Measurements from ENCODE around the gene COQ3. TPM values are rescaled to one million over a fixed set of nuclear protein-coding genes. Genes with fewer than 3 reads are reported as not detected.
A peak's percentile ranks its signal among the peaks of the same experiment; 100 is the strongest.

COQ3 gene, protein sequence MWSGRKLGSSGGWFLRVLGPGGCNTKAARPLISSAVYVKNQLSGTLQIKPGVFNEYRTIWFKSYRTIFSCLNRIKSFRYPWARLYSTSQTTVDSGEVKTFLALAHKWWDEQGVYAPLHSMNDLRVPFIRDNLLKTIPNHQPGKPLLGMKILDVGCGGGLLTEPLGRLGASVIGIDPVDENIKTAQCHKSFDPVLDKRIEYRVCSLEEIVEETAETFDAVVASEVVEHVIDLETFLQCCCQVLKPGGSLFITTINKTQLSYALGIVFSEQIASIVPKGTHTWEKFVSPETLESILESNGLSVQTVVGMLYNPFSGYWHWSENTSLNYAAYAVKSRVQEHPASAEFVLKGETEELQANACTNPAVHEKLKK
- polyA plus RNA-seq (2012; ENCODE audit: missing spikeins): 17.9 TPM

DNA sequence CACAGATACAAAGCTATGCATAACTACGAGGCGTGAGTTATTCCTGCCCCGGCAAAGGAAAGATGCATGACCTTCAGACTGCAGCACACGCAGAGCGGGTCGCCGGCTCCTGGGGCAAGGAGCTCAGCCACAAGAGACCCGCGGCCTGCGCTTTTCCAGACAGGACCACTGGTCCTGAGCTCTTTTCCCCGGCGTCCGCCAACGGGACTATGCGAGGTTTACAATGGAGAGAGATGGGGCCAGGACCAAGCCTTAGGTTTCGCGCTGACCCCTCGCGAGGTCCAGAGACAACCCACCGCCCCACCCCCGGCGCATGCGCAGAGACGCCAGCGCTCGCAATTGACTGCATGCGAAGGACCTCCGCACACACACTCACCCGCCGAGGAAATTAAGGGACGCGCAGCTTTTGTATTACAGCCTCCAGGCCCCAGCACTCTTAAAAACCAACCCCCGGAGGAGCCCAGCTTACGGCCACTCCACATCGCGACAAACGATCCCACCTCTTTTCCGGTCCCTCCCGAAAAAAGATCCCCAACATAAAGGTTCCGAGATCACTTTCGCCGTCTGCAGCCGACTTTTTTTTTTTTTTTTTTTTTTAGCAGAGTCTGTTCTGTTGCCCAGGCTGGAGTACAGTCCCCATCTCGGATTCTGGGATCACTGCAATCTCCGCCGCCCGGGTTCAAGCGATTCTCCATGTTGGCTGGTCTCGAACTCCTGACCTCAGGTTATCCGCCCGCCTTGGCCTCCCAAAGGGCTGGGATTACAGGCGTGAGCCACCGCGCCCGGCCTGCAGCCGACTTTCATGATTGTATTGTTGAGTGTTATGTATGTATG is at the start of gene COQ3:
Gene COQ3 (minus strand): TSS at position 498 of the 834 bp plus-strand sequence. CDS start 16 bp downstream, at position 482.
- FAIRE-seq: peak; percentile 94
- DNase-seq (ENCODE audit: insufficient read length): peak; percentile 65
- peak; percentile 64; the same call in 1 of the 2 replicates for TF ChIP-seq POLR2A (IDR thresholded peaks at IDR 0.05; ENCODE audit: low read depth, low read length)
- TF ChIP-seq TAF1 (IDR thresholded peaks at IDR 0.05; ENCODE audit: borderline replicate concordance, low read depth, low read length): peak; percentile 84
- TF ChIP-seq POLR2AphosphoS5 (IDR thresholded peaks at IDR 0.05; ENCODE audit: low read depth, low read length): peak; percentile 59

DNA sequence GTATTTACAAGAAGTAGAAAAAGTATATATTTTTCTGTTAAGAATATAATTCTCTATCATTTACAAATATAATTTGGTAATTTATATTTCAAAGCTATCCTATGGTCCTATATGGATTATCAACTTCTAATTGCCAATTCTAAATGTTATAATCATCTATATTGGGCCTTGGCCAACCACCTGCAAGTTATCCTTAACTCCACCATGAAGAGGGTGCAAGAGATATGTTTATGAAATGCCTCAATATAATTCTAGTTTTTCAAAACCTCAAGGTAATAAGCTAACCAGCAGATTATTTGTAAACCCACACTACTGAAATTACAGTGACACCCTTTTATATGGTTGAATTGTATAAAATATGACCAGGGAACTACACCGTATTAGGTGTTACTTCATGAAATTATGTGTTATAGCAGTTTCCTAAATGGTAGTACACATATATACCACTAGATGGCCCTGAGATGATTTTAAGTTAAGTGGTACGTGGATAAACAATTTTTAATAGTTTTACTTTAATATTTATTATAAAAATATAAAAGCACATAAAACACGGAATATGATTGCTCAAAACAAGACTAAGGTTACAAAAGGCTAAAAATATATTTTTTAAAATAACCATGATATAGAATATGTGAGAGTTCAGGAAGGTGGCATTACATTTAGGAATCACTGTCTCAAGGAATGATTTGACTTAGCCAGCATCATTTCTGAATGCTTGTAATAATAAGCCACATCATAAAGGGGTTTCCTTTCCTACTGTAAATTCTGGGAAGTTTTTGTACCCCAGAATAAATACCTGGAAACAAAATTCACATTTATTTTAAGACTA is 40.9 kb upstream of the COQ3 start:
- DNase-seq (ENCODE audit: insufficient read length) (no peak), FAIRE-seq (no peak)
- TF ChIP-seq TAF1 (IDR thresholded peaks at IDR 0.05; ENCODE audit: borderline replicate concordance, low read depth, low read length): no peak
- TF ChIP-seq POLR2A (IDR thresholded peaks at IDR 0.05; ENCODE audit: low read depth, low read length): no peak
- TF ChIP-seq POLR2AphosphoS5 (IDR thresholded peaks at IDR 0.05; ENCODE audit: low read depth, low read length): no peak

DNA sequence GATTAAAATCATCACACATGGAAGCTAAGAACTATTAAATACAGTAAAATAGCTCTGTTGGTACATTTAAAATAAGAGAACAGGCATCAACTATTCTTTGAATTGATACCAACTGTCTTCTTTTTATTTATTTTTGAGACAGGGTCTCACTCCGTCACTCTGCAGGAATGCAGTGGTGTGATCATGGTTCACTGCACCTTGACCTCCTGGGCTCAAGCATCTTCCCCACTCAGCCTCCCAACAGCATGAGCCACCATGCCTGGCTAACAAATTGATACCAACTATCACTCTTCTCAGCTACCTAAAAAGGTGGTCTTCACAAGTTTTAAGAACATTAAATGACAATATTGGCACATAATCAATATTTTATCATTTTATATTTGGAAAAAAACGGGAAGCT is 38.9 kb upstream of the COQ3 start:
- no peak for DNase-seq (ENCODE audit: insufficient read length)
- no peak for TF ChIP-seq TAF1 (IDR thresholded peaks at IDR 0.05; ENCODE audit: borderline replicate concordance, low read depth, low read length)
- no peak for TF ChIP-seq POLR2A (IDR thresholded peaks at IDR 0.05; ENCODE audit: low read depth, low read length)
- TF ChIP-seq POLR2AphosphoS5 (IDR thresholded peaks at IDR 0.05; ENCODE audit: low read depth, low read length): no peak
- FAIRE-seq: no peak

DNA sequence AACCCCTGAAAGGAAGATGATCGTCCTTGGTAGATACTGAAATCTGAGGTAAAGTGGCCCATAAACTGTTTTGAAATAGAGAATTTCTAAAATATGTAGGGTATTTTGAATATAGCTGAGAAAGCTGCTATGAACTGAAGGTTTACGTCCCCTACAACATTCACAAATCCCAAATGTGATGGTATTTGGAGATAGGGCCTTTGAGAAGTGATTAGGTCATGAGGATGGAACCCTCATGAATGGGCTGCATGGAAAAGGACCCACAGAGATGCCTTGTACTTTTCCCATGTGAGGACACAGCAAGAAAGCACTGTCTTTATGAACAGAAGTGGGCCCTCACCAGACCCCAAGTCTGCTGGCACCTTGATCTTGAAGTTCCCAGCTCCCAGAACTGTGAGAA is 37.9 kb upstream of the COQ3 start:
- DNase-seq (ENCODE audit: insufficient read length): no peak
- no peak for FAIRE-seq
- TF ChIP-seq POLR2A (IDR thresholded peaks at IDR 0.05; ENCODE audit: low read depth, low read length) (no peak), POLR2AphosphoS5 (IDR thresholded peaks at IDR 0.05; ENCODE audit: low read depth, low read length) (no peak), TAF1 (IDR thresholded peaks at IDR 0.05; ENCODE audit: borderline replicate concordance, low read depth, low read length) (no peak)

DNA sequence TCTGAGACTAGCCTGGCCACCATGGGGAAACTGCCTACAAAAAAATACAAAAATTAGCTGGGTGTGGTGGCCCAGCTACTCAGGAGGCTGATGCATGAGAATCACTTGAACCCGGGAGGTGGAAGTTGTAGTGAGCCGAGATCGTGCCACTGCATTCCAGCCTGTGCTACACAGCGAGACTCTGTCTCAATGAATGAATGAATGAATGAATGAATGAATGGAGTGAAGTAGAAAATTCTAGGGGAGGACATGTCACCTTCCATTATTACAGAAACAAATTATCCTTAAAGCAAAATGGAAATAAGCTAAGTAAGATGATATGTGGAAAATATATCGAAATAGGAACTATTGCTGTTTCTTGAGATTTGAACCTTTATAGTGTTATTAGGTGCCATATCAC is 34.0 kb upstream of the COQ3 start:
- TF ChIP-seq TAF1 (IDR thresholded peaks at IDR 0.05; ENCODE audit: borderline replicate concordance, low read depth, low read length): no peak
- TF ChIP-seq POLR2A (IDR thresholded peaks at IDR 0.05; ENCODE audit: low read depth, low read length): no peak
- no peak for TF ChIP-seq POLR2AphosphoS5 (IDR thresholded peaks at IDR 0.05; ENCODE audit: low read depth, low read length)
- FAIRE-seq (no peak), DNase-seq (ENCODE audit: insufficient read length) (no peak)

DNA sequence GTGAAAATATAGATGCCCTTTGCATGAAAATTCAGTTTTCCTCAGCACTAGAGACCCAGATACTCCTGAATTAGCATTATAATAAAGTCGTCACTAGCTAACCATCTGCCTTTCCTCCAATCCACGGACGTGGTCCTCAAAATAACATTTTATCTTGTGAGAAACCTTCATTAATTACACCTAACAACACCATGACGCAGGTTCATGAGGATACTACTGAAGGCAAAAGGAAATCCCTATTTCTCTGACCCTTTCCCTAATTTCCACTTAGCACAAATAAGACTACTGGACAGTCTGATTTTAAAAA is 32.4 kb upstream of the COQ3 start:
- no peak for DNase-seq (ENCODE audit: insufficient read length)
- TF ChIP-seq TAF1 (IDR thresholded peaks at IDR 0.05; ENCODE audit: borderline replicate concordance, low read depth, low read length) (no peak), POLR2AphosphoS5 (IDR thresholded peaks at IDR 0.05; ENCODE audit: low read depth, low read length) (no peak), POLR2A (IDR thresholded peaks at IDR 0.05; ENCODE audit: low read depth, low read length) (no peak)
- FAIRE-seq: no peak

DNA sequence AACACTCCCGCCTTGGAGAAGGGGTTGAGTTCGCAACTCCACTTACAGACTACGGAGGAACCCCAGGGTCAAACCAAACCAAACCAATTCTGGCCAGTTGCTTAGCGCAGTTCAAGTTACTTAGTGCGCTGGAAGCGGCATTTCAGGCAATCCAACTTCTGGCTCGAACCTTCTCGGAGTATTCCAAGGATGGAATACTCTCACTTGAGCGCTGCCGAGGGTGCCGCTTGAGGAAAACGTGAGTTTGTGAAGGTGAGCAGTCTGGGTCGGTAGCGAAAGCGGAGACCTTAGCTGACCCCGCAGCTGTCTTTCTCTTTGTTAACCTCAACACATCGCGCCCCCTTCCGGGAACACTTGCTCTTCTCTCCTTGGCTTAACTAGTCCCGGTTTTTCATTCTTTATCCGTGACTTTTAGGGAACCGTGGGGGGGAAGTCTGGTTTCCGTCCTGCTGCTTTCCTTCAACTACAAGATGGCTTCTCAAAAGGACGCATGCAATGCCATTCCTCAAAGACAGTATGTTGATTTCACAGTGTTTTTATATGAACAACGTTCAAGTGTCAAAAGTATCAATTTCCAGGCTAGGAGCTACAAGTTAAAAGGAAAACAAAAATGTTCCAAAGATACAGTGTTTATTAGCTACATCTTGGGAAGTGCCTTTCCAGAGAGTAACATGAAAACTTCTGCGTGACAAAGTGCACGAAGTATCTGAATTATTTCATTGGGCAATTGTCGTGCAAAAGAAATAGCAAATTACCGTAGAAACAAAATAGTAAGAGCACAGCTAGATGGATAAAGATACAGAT is 31.9 kb upstream of the COQ3 start:
- DNase-seq (ENCODE audit: insufficient read length): peak; percentile 19
- FAIRE-seq: no peak
- TF ChIP-seq POLR2AphosphoS5 (IDR thresholded peaks at IDR 0.05; ENCODE audit: low read depth, low read length): no peak; the same call in 1 of the 2 replicates
- peak; percentile 45; the same call in 1 of the 2 replicates for TF ChIP-seq POLR2A (IDR thresholded peaks at IDR 0.05; ENCODE audit: low read depth, low read length)

DNA sequence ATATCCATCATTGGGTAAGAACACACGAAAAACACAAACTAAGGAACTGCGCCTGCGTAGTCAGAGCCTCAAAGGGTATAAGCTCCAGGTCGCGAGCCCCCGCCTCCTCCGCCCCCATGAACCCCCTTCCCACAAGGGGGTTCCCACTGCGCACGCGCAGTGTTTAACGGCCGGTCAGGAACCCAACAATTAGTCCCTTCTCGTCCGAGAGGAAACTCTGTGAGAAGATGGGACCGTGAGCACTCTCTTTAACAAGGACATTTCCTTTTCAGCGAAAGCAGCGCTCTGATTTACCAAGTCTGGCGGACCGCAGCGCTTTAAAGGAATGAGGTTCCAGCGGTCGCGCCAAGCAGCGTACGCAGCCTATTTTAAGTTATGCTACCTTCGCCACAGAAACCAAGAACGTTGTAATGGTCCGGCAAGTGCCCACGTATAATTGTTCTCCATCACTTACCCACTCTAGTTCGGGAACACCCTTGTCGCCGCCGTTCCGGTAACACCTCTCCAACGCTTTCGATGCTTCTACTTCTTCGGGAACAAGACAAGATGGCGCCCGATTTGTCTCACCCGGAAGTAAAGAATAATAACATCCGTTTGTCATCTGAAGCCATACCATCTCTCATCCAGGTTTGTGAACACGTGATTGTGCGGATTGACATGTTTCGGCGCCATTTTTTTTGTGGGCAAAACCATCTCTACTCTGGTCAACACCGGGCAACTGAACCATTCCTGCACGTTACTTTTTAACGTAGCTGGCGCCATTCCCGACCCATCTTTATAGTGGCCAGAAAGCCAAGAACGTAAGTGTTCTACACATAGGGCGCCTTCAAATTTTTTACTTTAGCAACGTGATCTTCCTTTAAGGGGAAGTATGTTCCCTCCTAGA is 31.0 kb upstream of the COQ3 start, which contains the start of gene PNISR:
Gene PNISR (minus strand): TSS at position 548 of the 886 bp plus-strand sequence. CDS start 10,649 bp downstream, outside the sequence.
- DNase-seq (ENCODE audit: insufficient read length) (peak; percentile 45), FAIRE-seq (peak; percentile 99)
- TF ChIP-seq POLR2A (IDR thresholded peaks at IDR 0.05; ENCODE audit: low read depth, low read length) (peak; percentile 82), TAF1 (IDR thresholded peaks at IDR 0.05; ENCODE audit: borderline replicate concordance, low read depth, low read length) (peak; percentile 65), POLR2AphosphoS5 (IDR thresholded peaks at IDR 0.05; ENCODE audit: low read depth, low read length) (peak; percentile 92)

DNA sequence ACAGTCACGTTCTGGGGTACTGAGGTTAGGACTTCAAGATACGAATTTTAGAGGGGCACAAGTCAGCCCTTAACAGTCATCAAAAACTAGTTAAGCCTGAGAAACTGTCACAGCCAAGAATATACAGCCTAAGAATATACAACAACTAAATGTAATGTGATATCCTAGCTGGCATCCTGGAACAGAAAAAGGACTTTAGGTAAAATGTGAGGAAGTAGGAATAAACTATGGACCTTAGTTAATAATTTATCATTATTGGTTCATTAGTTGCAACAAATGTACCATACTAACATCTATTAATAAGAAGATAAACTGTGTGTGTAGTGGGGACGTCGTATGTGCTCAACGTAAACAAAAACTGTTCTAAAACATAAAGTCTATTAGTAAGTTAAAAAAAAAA is 30.0 kb upstream of the COQ3 start:
- TF ChIP-seq POLR2AphosphoS5 (IDR thresholded peaks at IDR 0.05; ENCODE audit: low read depth, low read length) (no peak), POLR2A (IDR thresholded peaks at IDR 0.05; ENCODE audit: low read depth, low read length) (no peak), TAF1 (IDR thresholded peaks at IDR 0.05; ENCODE audit: borderline replicate concordance, low read depth, low read length) (no peak)
- DNase-seq (ENCODE audit: insufficient read length) (no peak), FAIRE-seq (no peak)
